GM12878 (cell line): Measurements from ENCODE around the gene MYL7. TPM values are rescaled to one million over a fixed set of nuclear protein-coding genes. Genes with fewer than 3 reads are reported as not detected.

ENCODE experiments used
- ATAC-seq: fragments of 200-7000 bp; cut with Tn5 transposase; 3 replicates; pipeline ENCODE4 v1.9.1; 2020; ENCODE audit warnings: mild to moderate bottlenecking, moderate library complexity
- BruUV-seq: library from RNA; stranded (reverse); fragments of 400-500 nt; replicated peaks from 2 replicates; lab custom pipeline; 2021; lab: Mats Ljungman, UMichigan
- CTCF ChIA-PET: fragments of 300-600 bp; sonication (Branson Sonifier 250); formaldehyde crosslinking; extraction: SDS; loops from one replicate; lab custom pipeline; 2021; ENCODE audit warnings: inconsistent platforms; lab: Yijun Ruan, JAX
- POLR2A ChIA-PET: fragments of 350-600 bp; formaldehyde crosslinking; extraction: SDS; loops from one replicate; lab custom pipeline; 2021; ENCODE audit warnings: inconsistent platforms; lab: Charles Lee
- RAD21 ChIA-PET: fragments of 300-600 bp; sonication (Branson Sonifier 250); formaldehyde crosslinking; loops from one replicate; lab custom pipeline; 2023; ENCODE audit warnings: antibody characterized with exemption; ENCODE audit not compliant: unreplicated experiment; lab: Charles Lee
- SMC1A ChIA-PET: fragments of 300-600 bp; sonication (Branson Sonifier 250); formaldehyde crosslinking; loops from one replicate; lab custom pipeline; 2023; ENCODE audit not compliant: unreplicated experiment, uncharacterized antibody; lab: Charles Lee
- DNase-seq: peaks from one replicate; pipeline ENCODE4 v3.0.0-alpha.2; 2011; ENCODE audit warnings: low read depth, low spot score
- FAIRE-seq: peaks from 3 replicates; lab custom pipeline; 2011; peaks lifted over from hg19 to GRCh38; lab: Jason Lieb, UNC
- H2AFZ ChIP-seq: 2 replicates; pipeline ENCODE4 v1.6.0; 2011; ENCODE audit warnings: low read depth, low read length, control low read depth; ENCODE audit not compliant: control insufficient read depth
- H3K27ac ChIP-seq: 2 replicates; pipeline ENCODE4 v1.5.1; 2011; ENCODE audit warnings: control low read depth; ENCODE audit not compliant: control insufficient read depth, insufficient read depth
- H3K27me3 ChIP-seq, 2 experiments: replicated peaks in 1 of 2; 2 replicates each; pipeline versions ENCODE4 v1.6.0 to v1.6.1; 2011; ENCODE audit warnings: low read length in 1 of 2; ENCODE audit not compliant: control insufficient read depth in 2 of 2, insufficient read depth in 2 of 2
- H3K36me3 ChIP-seq, 2 experiments: 2 replicates each; pipeline ENCODE4 v1.5.1; 2011; ENCODE audit warnings: low read length in 1 of 2; ENCODE audit not compliant: control insufficient read depth in 2 of 2, insufficient read depth in 2 of 2
- H3K4me1 ChIP-seq: 2 replicates; pipeline ENCODE4 v1.6.1; 2011; ENCODE audit warnings: mild to moderate bottlenecking, low read length, moderate library complexity, mixed read lengths; ENCODE audit not compliant: control insufficient read depth, insufficient read depth
- H3K4me2 ChIP-seq: 2 replicates; pipeline ENCODE4 v1.6.0; 2011; ENCODE audit warnings: control low read depth; ENCODE audit not compliant: control insufficient read depth, insufficient read depth
- H3K4me3 ChIP-seq: fragments of 200-600 bp; sonication (generic); 2 replicates; pipeline ENCODE4 v1.5.1; 2016
- H3K79me2 ChIP-seq: 2 replicates; pipeline ENCODE4 v1.6.0; 2011; ENCODE audit warnings: low read length; ENCODE audit not compliant: control insufficient read depth, insufficient read depth
- H3K9ac ChIP-seq: 2 replicates; pipeline ENCODE4 v1.8.0; 2011; ENCODE audit warnings: low read length, control low read depth, mixed read lengths; ENCODE audit not compliant: control insufficient read depth, insufficient read depth
- H3K9me3 ChIP-seq: replicated peaks from 3 replicates; pipeline ENCODE4 v1.5.1; 2011; ENCODE audit warnings: mild to moderate bottlenecking, low read length; ENCODE audit not compliant: control insufficient read depth, insufficient read depth
- H4K20me1 ChIP-seq: 2 replicates; pipeline ENCODE4 v1.6.0; 2011; ENCODE audit not compliant: control insufficient read depth, insufficient read depth
- EP300 ChIP-seq, 2 experiments: fragments of 150-350 bp in 1 of 2; IDR thresholded peaks; 2 replicates each; pipeline ENCODE4 v1.6.1; 2011 to 2012; ENCODE audit warnings: low read depth in 2 of 2, low read length in 2 of 2, borderline replicate concordance in 1 of 2, improper control_type of control experiment in 1 of 2, inconsistent platforms in 1 of 2; ENCODE audit not compliant: control insufficient read depth in 1 of 2
- FOXK2 ChIP-seq: fragments of 450-650 bp; IDR thresholded peaks from 2 replicates; pipeline ENCODE4 v1.6.1; 2017; ENCODE audit warnings: mild to moderate bottlenecking, moderate library complexity
- IRF4 ChIP-seq: IDR thresholded peaks from 2 replicates; pipeline ENCODE4 v1.6.1; 2011; ENCODE audit warnings: low read depth, low read length
- JUNB ChIP-seq: IDR thresholded peaks from 2 replicates; pipeline ENCODE4 v1.6.1; 2016; ENCODE audit warnings: antibody characterized with exemption, mild to moderate bottlenecking
- MTA2 ChIP-seq: fragments of 450-650 bp; IDR thresholded peaks from 2 replicates; pipeline ENCODE4 v1.6.1; 2016; ENCODE audit warnings: low read depth, mild to moderate bottlenecking, moderate library complexity
- PAX5 ChIP-seq: IDR thresholded peaks from 2 replicates; pipeline ENCODE4 v1.6.1; 2011; ENCODE audit warnings: low read depth, low read length, borderline replicate concordance
- RELA ChIP-seq: fragments of 450-650 bp; IDR thresholded peaks from 2 replicates; pipeline ENCODE4 v1.8.0; 2014; ENCODE audit warnings: borderline replicate concordance; ENCODE audit not compliant: partially characterized antibody
- SREBF1 ChIP-seq: IDR thresholded peaks from 2 replicates; pipeline ENCODE4 v1.6.1; 2012; ENCODE audit warnings: mild to moderate bottlenecking, low read length
- SUZ12 ChIP-seq: fragments of 200-600 bp; sonication (generic); IDR thresholded peaks from one replicate; pipeline ENCODE4 v1.6.1; 2018; ENCODE audit warnings: antibody characterized with exemption, mild to moderate bottlenecking; ENCODE audit not compliant: unreplicated experiment
- TCF3 ChIP-seq: IDR thresholded peaks from 2 replicates; pipeline ENCODE4 v1.6.1; 2012; ENCODE audit warnings: low read depth, mild to moderate bottlenecking, low read length, borderline replicate concordance; ENCODE audit not compliant: insufficient read depth
- ZBED1 ChIP-seq: IDR thresholded peaks from 2 replicates; pipeline ENCODE4 v1.6.1; 2016; ENCODE audit warnings: borderline replicate concordance
- WGBS: methylation state at CpG from one replicate; pipeline ENCODE4 v1.1.6; 2016; ENCODE audit warnings: low lambda C conversion rate; ENCODE audit not compliant: insufficient replicate concordance, insufficient coverage; ENCODE audit errors: missing lambda C conversion rate; 5-methylcytosine and 5-hydroxymethylcytosine counted together
- in situ Hi-C: fragments of 300-500 bp; cut with MboI; formaldehyde crosslinking; loops from 9 replicates; pipeline ENCODE4 v1.14.3; 2018; ENCODE audit warnings: mixed read lengths
- intact Hi-C: fragments of 100-400 bp; cut with micrococcal nuclease; formaldehyde crosslinking; loops from one replicate; pipeline ENCODE4 v1.14.2; 2022; ENCODE audit not compliant: unreplicated experiment
- polyA plus RNA-seq, 11 experiments: library from polyadenylated mRNA; depleted of rRNA in 4 of 11; unstranded in 6 of 11; stranded (reverse) in 5 of 11; fragments of >200 nt; fragmentation: Nextera tagmentation in 4 of 11; fragmentation: Illumina TruSeq in 1 of 11; extraction: Ambion mirVana in 4 of 11; extraction: Trizol in 1 of 11; gene quantifications; 1 replicate in 1 of 11; 2 replicates in 10 of 11; pipeline versions ENCODE4 v1.2.1 to v1.2.3, GENCODE V29; 2011 to 2016; ENCODE audit warnings: inconsistent platforms in 2 of 11, missing spikeins in 2 of 11, low read depth in 1 of 11
- total RNA-seq, 4 experiments: library from RNA; depleted of rRNA in 3 of 4; stranded (reverse); fragments of >200 nt in 3 of 4; fragmentation: Illumina TruSeq in 1 of 4; extraction: Trizol in 1 of 4; gene quantifications; 2 replicates each; pipeline versions ENCODE4 v1.2.1 to v1.2.3, GENCODE V29; 2013 to 2021

The MYL7 gene
- total and polyA plus RNA-seq, 10 of the 15 experiments (the other 5 are each of a cell fraction or from before 2014, with no cell fraction given): 1.9 TPM; not detected in 9

DNA sequence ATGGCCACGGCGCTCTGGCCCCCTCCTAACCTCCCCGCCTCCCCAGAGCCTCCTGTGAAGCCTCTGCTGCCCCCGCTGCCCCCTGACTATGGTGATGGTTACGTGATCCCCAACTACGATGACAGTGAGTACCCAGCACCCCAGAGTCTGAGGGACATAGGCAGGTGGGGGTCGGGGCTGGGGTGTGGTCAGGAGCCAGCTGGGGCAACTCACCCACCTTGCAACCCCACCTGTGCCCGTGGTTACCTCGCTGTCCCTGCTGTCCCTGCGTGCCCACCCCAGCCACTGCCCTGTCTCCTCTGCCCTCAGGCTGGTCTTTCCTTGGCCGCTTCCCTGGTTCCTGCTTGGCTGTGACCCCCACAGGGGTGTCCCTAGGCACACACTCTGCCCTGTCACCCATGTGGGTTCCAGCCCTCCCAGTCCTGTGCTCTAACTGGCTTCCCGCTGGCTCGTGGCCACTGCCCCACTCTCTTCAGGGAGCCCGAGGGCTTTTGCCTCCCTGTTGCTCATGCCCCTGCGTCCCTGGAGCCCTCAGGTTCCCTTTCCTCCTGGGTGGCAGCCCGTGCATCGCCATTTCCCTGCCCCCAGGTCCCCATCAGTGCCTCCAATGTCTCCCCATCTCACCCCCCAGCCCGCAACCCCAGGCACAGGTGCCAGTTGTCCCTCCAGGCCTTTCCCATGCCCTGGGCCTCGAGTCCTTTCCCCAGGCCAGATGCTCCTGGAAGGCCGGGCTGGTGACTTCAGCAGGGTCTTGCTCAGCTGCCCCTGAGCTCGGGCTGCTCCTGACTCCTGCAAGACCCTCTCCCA is 33.0 kb downstream of the MYL7 start:
- ATAC-seq (no peak), DNase-seq (no peak), FAIRE-seq (no peak)
- in situ Hi-C loops (no loop called here), intact Hi-C loops (no loop called here)
- Histone ChIP-seq H3K4me2 (no peak overlapping the region), H3K4me1 (no peaks in the 10 kb centered on the region), H3K36me3 (no peaks in the 10 kb centered on the region), H4K20me1 (no peaks in the 10 kb centered on the region), H3K9me3 (no peaks in the 10 kb centered on the region), H3K27me3 (peaks cover 11 to 15% of the 10 kb centered on the region in 2 experiments), H3K79me2 (no peaks in the 10 kb centered on the region), H3K9ac (no peak overlapping the region), H3K27ac (no peak overlapping the region), H3K4me3 (no peak overlapping the region), H2AFZ (no peak overlapping the region)
- BruUV-seq: no TSS peak
- CTCF ChIA-PET: no interaction called here
- RAD21 ChIA-PET: no interaction called here
- POLR2A ChIA-PET: no interaction called here
- TF ChIP-seq ZBED1 (no peak), IRF4 (no peak), TCF3 (no peak), EP300 (IDR thresholded peaks at IDR 0.05; ENCODE audit: borderline replicate concordance in 1 of 2, control insufficient read depth in 1 of 2, low read depth in 2 of 2, low read length in 2 of 2) (no peak), FOXK2 (no peak), JUNB (no peak), PAX5 (no peak), MTA2 (no peak), SREBF1 (no peak), RELA (no peak), SUZ12 (no peak)
- 24% methylated on average over 21 of the region's 21 CpGs for WGBS
- SMC1A ChIA-PET: no interaction called here
